MM.1S (cell line): ENCODE data around the gene CEP128.

Experiments
- DNase-seq: peaks from one replicate; pipeline ENCODE4 v3.0.0-alpha.2; 2015
- H2AFZ ChIP-seq: fragments of 300-600 bp; sonication (generic); 2 replicates; pipeline ENCODE4 v1.6.0; 2016; ENCODE audit warnings: antibody characterized with exemption, low read length
- H3F3A ChIP-seq: fragments of 300-600 bp; sonication (generic); 2 replicates; pipeline ENCODE4 v1.6.1; 2016; ENCODE audit warnings: mild to moderate bottlenecking, antibody characterized with exemption, low read length, moderate library complexity, mixed read lengths; ENCODE audit not compliant: insufficient read depth
- H3K27ac ChIP-seq: fragments of 300-600 bp; sonication (generic); 2 replicates; pipeline ENCODE4 v1.5.1; 2016; ENCODE audit warnings: mild to moderate bottlenecking, low read length
- H3K27me3 ChIP-seq: fragments of 300-600 bp; sonication (generic); replicated peaks from 2 replicates; pipeline ENCODE4 v1.6.0; 2016; ENCODE audit warnings: low read length; ENCODE audit not compliant: insufficient read depth
- H3K36me3 ChIP-seq: fragments of 300-600 bp; sonication (generic); replicated peaks from 2 replicates; pipeline ENCODE4 v1.6.1; 2016; ENCODE audit warnings: mild to moderate bottlenecking, low read length, mixed read lengths; ENCODE audit not compliant: insufficient read depth
- H3K4me1 ChIP-seq: fragments of 300-600 bp; sonication (generic); 2 replicates; pipeline ENCODE4 v1.6.1; 2016; ENCODE audit warnings: low read length, mixed read lengths
- H3K4me2 ChIP-seq: fragments of 300-600 bp; sonication (generic); 2 replicates; pipeline ENCODE4 v1.6.0; 2016; ENCODE audit warnings: low read depth, low read length
- H3K4me3 ChIP-seq: fragments of 300-600 bp; sonication (generic); 2 replicates; pipeline ENCODE4 v1.5.1; 2016; ENCODE audit warnings: low read length, mixed read lengths
- H3K79me2 ChIP-seq: fragments of 300-600 bp; sonication (generic); 2 replicates; pipeline ENCODE4 v1.6.1; 2016; ENCODE audit warnings: mixed run types, low read length, mixed read lengths
- H3K9ac ChIP-seq: fragments of 300-600 bp; sonication (generic); 2 replicates; pipeline ENCODE4 v1.6.1; 2016; ENCODE audit warnings: low read length, mixed read lengths
- H3K9me2 ChIP-seq: fragments of 300-600 bp; sonication (generic); replicated peaks from 2 replicates; pipeline ENCODE4 v1.6.1; 2016; ENCODE audit warnings: mild to moderate bottlenecking, low read length, mixed read lengths; ENCODE audit not compliant: insufficient read depth
- H3K9me3 ChIP-seq: fragments of 300-600 bp; sonication (generic); replicated peaks from 2 replicates; pipeline ENCODE4 v1.6.1; 2016; ENCODE audit warnings: mild to moderate bottlenecking, low read length, mixed read lengths; ENCODE audit not compliant: insufficient read depth
- H4K20me1 ChIP-seq: fragments of 300-600 bp; sonication (generic); 2 replicates; pipeline ENCODE4 v1.6.1; 2016; ENCODE audit warnings: mild to moderate bottlenecking, low read length, moderate library complexity, mixed read lengths; ENCODE audit not compliant: insufficient read depth
- CTCF ChIP-seq: fragments of 300-600 bp; sonication (generic); IDR thresholded peaks from 2 replicates; pipeline ENCODE4 v1.5.1; 2016; ENCODE audit warnings: antibody characterized with exemption, low read length, mixed read lengths
- EZH2 ChIP-seq: fragments of 300-600 bp; sonication (generic); optimal IDR thresholded peaks from 2 replicates; pipeline ENCODE3; 2017; ENCODE audit warnings: low read depth, mild to moderate bottlenecking, antibody characterized with exemption, low read length, mixed read lengths
- EZH2phosphoT487 ChIP-seq: fragments of 300-600 bp; sonication (generic); IDR thresholded peaks from 2 replicates; pipeline ENCODE4 v1.6.1; 2018; ENCODE audit warnings: antibody characterized with exemption, low read length

CEP128 gene

GRCh38 chr14:80944861-80945617, 3.5 kb upstream of the CEP128 start:
- Histone ChIP-seq H3K36me3 (no peaks in the 10 kb centered on the region), H3K79me2 (peaks cover 10% of the 10 kb centered on the region), H3F3A (no peaks in the 10 kb centered on the region), H3K9ac (no peak overlapping the region), H4K20me1 (no peaks in the 10 kb centered on the region), H3K9me3 (no peaks in the 10 kb centered on the region), H3K27me3 (no peaks in the 10 kb centered on the region), H3K4me3 (no peak overlapping the region), H3K9me2 (no peaks in the 10 kb centered on the region), H2AFZ (no peak overlapping the region), H3K27ac (no peak overlapping the region), H3K4me2 (no peak overlapping the region), H3K4me1 (no peaks in the 10 kb centered on the region)
- TF ChIP-seq EZH2phosphoT487 (no peak), EZH2 (no peak), CTCF (no peak)
- no peak for DNase-seq

- Histone ChIP-seq H3K9ac (peak overlapping the region; percentile 71; the same call in 1 of the 2 replicates), H3K4me3 (peak overlapping the region; percentile 67), H3K9me2 (no peaks in the 10 kb centered on the region), H3K4me2 (peak overlapping the region; percentile 77), H2AFZ (peak overlapping the region; percentile 78), H3K9me3 (no peaks in the 10 kb centered on the region), H3K4me1 (no peaks in the 10 kb centered on the region), H3K79me2 (peaks cover 16% of the 10 kb centered on the region), H3K36me3 (no peaks in the 10 kb centered on the region), H3K27ac (peak overlapping the region; percentile 57; the same call in 1 of the 2 replicates), H4K20me1 (no peaks in the 10 kb centered on the region), H3K27me3 (no peaks in the 10 kb centered on the region), H3F3A (no peaks in the 10 kb centered on the region)
- no peak for DNase-seq
- TF ChIP-seq CTCF, result no peak
- TF ChIP-seq EZH2, result no peak
- TF ChIP-seq EZH2phosphoT487, result no peak
Measured at GRCh38 chr14:80942191-80942600, 658 bp upstream of the CEP128 start.

GRCh38 chr14:80940146-80940545, 1.4 kb downstream of the CEP128 start:
- Histone ChIP-seq H4K20me1 (no peaks in the 10 kb centered on the region), H3K27me3 (no peaks in the 10 kb centered on the region), H3K9me3 (no peaks in the 10 kb centered on the region), H3K9me2 (no peaks in the 10 kb centered on the region), H2AFZ (no peak overlapping the region), H3K4me2 (no peak overlapping the region), H3K4me3 (no peak overlapping the region), H3K9ac (no peak overlapping the region), H3K36me3 (no peaks in the 10 kb centered on the region), H3F3A (no peaks in the 10 kb centered on the region), H3K27ac (no peak overlapping the region), H3K79me2 (peaks cover 24% of the 10 kb centered on the region), H3K4me1 (no peaks in the 10 kb centered on the region)
- DNase-seq, result no peak
- TF ChIP-seq CTCF (no peak), EZH2 (no peak), EZH2phosphoT487 (no peak)
